ENCODE measurements around the gene GPR78.

- TF ChIP-seq CTCF (IDR thresholded peaks at IDR 0.05) (no peak), POLR2A (IDR thresholded peaks at IDR 0.05) (no peak)
These were observed 37.2 kb upstream of the GPR78 start for GRCh38 chr4:8542776-8543525.
